Spleen (tissue), 11 donors: ENCODE measurements around the gene BANF1. TPM values are rescaled to one million over a fixed set of nuclear protein-coding genes. Genes with fewer than 3 reads are reported as not detected.

Source experiments
- DNase-seq: peaks from one replicate; pipeline ENCODE4 v3.0.0-alpha.2; 2020
- H3K27ac ChIP-seq, 8 donors: fragments of 200-600 bp; sonication (generic) in 7 of 8; 1 replicate in 4 of 8; 2 replicates in 4 of 8; pipeline versions ENCODE4 v1.5.0 to v1.8.0; 2016 to 2021; ENCODE audit warnings: inconsistent platforms in 4 of 8, mild to moderate bottlenecking in 4 of 8, moderate library complexity in 1 of 8
- H3K27me3 ChIP-seq, 7 donors: fragments of 200-600 bp; sonication (generic) in 6 of 7; replicated peaks in 1 of 7; 1 replicate in 4 of 7; 2 replicates in 3 of 7; pipeline versions ENCODE4 v1.5.0 to v1.8.0; 2016 to 2021; ENCODE audit warnings: inconsistent platforms in 3 of 7, mild to moderate bottlenecking in 1 of 7
- H3K36me3 ChIP-seq, 6 donors: fragments of 200-600 bp; sonication (generic) in 5 of 6; 1 replicate in 4 of 6; 2 replicates in 2 of 6; pipeline versions ENCODE4 v1.5.0 to v1.8.0; 2016 to 2021; ENCODE audit warnings: inconsistent platforms in 2 of 6
- H3K4me1 ChIP-seq, 6 donors: fragments of 200-600 bp; sonication (generic) in 5 of 6; 1 replicate in 3 of 6; 2 replicates in 3 of 6; pipeline versions ENCODE4 v1.5.0 to v1.8.0; 2016 to 2021; ENCODE audit warnings: inconsistent platforms in 3 of 6
- H3K4me3 ChIP-seq, 8 donors: fragments of 200-600 bp; sonication (generic) in 7 of 8; 1 replicate in 4 of 8; 2 replicates in 4 of 8; pipeline versions ENCODE4 v1.5.0 to v1.8.0; 2016 to 2021; ENCODE audit warnings: inconsistent platforms in 4 of 8, mild to moderate bottlenecking in 4 of 8, moderate library complexity in 2 of 8
- H3K9me3 ChIP-seq, 8 donors: fragments of 200-600 bp; sonication (generic) in 7 of 8; 1 replicate in 4 of 8; 2 replicates in 4 of 8; pipeline versions ENCODE4 v1.5.0 to v1.8.0; 2016 to 2021; ENCODE audit warnings: inconsistent platforms in 4 of 8
- POLR2A ChIP-seq, 3 donors: fragments of 450-650 bp; IDR thresholded peaks; one replicate each; pipeline ENCODE4 v1.5.1; 2017; ENCODE audit warnings: antibody characterized with exemption in 3 of 3, mild to moderate bottlenecking in 1 of 3
- POLR2AphosphoS5 ChIP-seq, 3 donors: sonication (generic); formaldehyde crosslinking; IDR thresholded peaks; one replicate each; pipeline ENCODE4 v1.5.1; 2017; ENCODE audit warnings: antibody characterized with exemption in 3 of 3
- WGBS, 5 donors: extraction: QIAGEN DNeasy Blood & Tissue Kit in 3 of 5; methylation state at CpG; one replicate each; pipeline versions ENCODE4 v1.1.5 to v1.1.7; 2013 to 2018; 5-methylcytosine and 5-hydroxymethylcytosine counted together
- intact Hi-C: fragments of 100-400 bp; cut with DNase I; formaldehyde crosslinking; loops from one replicate; pipeline ENCODE4 v1.15.0; 2023; ENCODE audit warnings: low total_unique reads
- polyA plus RNA-seq, 3 donors: library from polyadenylated mRNA; stranded (reverse); fragments of 200-250 nt; gene quantifications; one replicate each; pipeline ENCODE4 v1.2.1, GENCODE V29; 2013
- total RNA-seq, 7 donors: library from RNA; depleted of rRNA in 3 of 7; stranded (reverse); fragments of >200 nt in 3 of 7; fragmentation: NEBNext Ultra II Directional in 4 of 7; extraction: Animal tissue kit (Norgen Biotek cat#: 25700) in 4 of 7; gene quantifications; one replicate each; pipeline versions ENCODE4 v1.1.0 to v1.2.1, GENCODE V29; 2016 to 2021
- TF ChIP-seq, protein P1 (sequence below), 11 experiments: fragments of 200-600 bp in 7 of 11; fragments of 450-650 bp in 4 of 11; sonication (generic) in 4 of 11; IDR thresholded peaks in 8 of 11; conservative IDR thresholded peaks in 3 of 11; 1 replicate in 7 of 11; 2 replicates in 4 of 11; pipeline versions ENCODE4 v1.4.0 to v1.8.0; 2016 to 2021; ENCODE audit warnings: antibody characterized with exemption in 11 of 11, inconsistent platforms in 4 of 11, mild to moderate bottlenecking in 1 of 11
- donor health status: healthy with polysubstance abuse.
- donor health status: DM: no; HTN: no; CAD: no; lungs with moderate emphysema.
- donor health status: DM: no; HTN: no; CAD: no.
- donor health status: Bipolar disorder and iron deficiency.
- donor health status: healthy.
- donor health status: DM: no; HTN: no; CAD: no.
- donor health status: DM: yes; HTN: yes; CAD: no.

Gene BANF1
- total and polyA plus RNA-seq, 10 donors: 50.5 to 219 (median 109) TPM

DNA sequence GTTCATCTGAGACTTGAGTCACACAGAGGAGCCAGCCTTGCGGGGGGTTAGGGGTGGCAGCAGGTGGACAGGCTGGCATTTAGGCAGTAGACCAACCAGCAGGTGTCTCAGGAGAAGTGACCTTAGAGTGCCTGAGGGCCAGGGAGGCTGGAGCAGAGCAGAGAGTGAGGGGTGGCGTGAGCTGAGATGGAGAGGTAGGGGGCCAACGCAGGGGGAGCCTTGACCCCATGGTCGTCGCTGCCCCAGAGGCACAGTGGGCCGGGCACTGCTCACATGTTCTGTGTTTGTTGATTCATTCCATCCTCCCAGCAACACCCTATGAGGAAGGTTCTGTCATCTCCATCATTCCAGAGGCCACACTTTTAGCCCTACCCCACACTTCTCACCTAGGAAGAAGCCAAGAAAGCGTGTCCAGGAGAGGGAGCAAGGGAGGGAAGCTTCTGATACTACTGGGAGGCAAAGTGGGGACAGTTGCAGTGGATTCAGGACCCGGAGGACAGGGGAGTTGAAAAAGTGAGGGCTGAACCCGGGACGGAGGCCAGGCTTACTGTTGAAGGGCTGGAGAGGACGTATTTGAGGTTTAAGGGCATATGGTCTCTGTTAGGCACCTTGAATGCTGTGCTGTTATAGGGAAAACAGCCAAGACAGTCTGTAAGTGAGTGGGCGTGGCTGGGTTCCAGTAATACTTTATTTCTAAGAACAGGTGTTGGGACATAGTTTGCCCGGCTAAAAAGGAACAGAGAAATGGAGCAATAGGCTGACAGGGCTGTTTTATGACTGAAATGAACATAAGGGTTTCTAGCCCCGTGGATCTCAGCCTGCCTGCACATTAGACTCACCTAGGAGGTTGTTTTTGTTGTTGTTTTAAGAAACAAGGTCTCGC, 33.5 kb upstream of the BANF1 start:
- peaks cover 2 to 45% (median 23%) of the 10 kb centered on the region in 6 donors for H3K4me1 ChIP-seq
- DNase-seq: no peak
- H3K27ac ChIP-seq: peak overlapping the region in 7 of 8 donors; percentile 22 to 88 (median 84)
- TF ChIP-seq POLR2AphosphoS5 (IDR thresholded peaks at IDR 0.05) (peak in 1 of 3 donors; percentile 50), POLR2A (IDR thresholded peaks at IDR 0.05) (no peak)
- TF ChIP-seq, protein P1, sequence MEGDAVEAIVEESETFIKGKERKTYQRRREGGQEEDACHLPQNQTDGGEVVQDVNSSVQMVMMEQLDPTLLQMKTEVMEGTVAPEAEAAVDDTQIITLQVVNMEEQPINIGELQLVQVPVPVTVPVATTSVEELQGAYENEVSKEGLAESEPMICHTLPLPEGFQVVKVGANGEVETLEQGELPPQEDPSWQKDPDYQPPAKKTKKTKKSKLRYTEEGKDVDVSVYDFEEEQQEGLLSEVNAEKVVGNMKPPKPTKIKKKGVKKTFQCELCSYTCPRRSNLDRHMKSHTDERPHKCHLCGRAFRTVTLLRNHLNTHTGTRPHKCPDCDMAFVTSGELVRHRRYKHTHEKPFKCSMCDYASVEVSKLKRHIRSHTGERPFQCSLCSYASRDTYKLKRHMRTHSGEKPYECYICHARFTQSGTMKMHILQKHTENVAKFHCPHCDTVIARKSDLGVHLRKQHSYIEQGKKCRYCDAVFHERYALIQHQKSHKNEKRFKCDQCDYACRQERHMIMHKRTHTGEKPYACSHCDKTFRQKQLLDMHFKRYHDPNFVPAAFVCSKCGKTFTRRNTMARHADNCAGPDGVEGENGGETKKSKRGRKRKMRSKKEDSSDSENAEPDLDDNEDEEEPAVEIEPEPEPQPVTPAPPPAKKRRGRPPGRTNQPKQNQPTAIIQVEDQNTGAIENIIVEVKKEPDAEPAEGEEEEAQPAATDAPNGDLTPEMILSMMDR (IDR thresholded peaks at IDR 0.05 in 8 of 11, conservative IDR thresholded peaks at IDR 0.05 in 3 of 11): no peak
- WGBS, 5 donors: 77 to 93% (median 80%) methylated on average over 15 of the region's 15 CpGs
- H3K27me3 ChIP-seq: no peaks in the 10 kb centered on the region
- peaks cover 7 to 91% (median 73%) of the 10 kb centered on the region in 6 donors for H3K36me3 ChIP-seq
- no peaks in the 10 kb centered on the region for H3K9me3 ChIP-seq
- intact Hi-C loops: no loop called here
- H3K4me3 ChIP-seq: no peak overlapping the region

DNA sequence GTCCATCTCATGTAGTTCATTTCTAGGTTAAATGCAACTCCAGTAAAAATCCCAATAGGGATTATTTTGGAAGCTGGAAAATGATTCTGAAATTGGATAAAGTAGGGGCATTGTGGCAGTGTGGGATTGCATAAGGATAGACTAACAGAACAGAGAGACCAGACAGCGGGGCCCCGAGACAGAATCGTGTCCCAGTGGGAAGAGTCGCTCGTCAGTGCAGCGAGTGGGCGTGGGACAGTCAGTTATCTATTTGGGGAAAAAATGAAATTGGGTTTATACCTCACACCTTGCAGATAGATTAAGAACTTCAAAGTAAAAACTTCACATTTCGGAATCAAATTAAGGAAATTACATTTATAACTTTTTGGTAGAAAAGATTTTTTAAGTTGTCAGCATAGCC, 30.2 kb upstream of the BANF1 start:
- TF ChIP-seq POLR2AphosphoS5 (IDR thresholded peaks at IDR 0.05): no peak
- TF ChIP-seq, protein P1 (IDR thresholded peaks at IDR 0.05 in 8 of 11, conservative IDR thresholded peaks at IDR 0.05 in 3 of 11): no peak
- TF ChIP-seq POLR2A (IDR thresholded peaks at IDR 0.05): no peak
- Histone ChIP-seq H3K9me3 (no peaks in the 10 kb centered on the region), H3K36me3 (peaks cover 0 to 86% (median 56%) of the 10 kb centered on the region in 6 donors), H3K27ac (no peak overlapping the region), H3K27me3 (no peaks in the 10 kb centered on the region), H3K4me3 (no peak overlapping the region), H3K4me1 (peaks cover 0 to 30% (median 12%) of the 10 kb centered on the region in 6 donors)
- DNase-seq: no peak
- intact Hi-C loops: no loop called here
- WGBS, 5 donors: 95 to 98% (median 96%) methylated on average over 8 of the region's 8 CpGs

DNA sequence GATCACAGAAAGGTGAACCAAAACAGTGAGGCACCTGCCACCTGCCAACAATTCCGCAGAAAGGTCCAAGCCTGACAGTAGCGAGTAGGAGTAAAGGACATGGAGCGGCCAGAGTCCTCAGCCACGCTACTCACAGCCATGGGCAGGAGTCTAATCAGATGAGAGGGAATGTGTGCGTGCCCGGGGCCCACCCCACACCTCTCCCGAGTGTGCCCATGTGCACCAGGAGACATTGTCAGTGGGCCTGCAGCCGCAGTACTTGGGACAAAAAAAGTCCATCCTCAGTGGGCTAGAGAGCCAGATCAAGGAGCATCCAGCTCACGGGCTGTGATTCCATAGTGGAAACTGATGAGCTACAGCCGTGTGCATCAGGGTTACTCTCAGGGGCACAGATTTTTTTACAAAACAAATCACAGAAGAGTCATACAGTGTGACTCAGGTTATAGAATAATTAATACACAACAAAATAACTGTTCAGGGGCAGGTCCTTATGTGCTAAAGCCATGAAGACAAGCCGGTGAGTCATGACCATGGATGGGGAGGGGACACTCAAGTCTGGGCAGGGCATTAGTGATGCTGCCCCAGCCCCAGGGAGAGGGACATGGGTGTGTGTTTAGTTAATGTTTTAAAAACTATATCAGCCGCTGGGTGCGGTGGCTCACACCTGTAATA, 28.7 kb upstream of the BANF1 start:
- no peaks in the 10 kb centered on the region for H3K27me3 ChIP-seq
- TF ChIP-seq, protein P1 (IDR thresholded peaks at IDR 0.05 in 8 of 11, conservative IDR thresholded peaks at IDR 0.05 in 3 of 11): no peak
- peak; percentile 27 to 64 (median 45) for TF ChIP-seq POLR2AphosphoS5 (IDR thresholded peaks at IDR 0.05)
- 92 to 97% (median 97%) methylated on average over 13 of the region's 13 CpGs for WGBS, 5 donors
- no peak overlapping the region for H3K4me3 ChIP-seq
- H3K36me3 ChIP-seq: peaks cover 0 to 86% (median 56%) of the 10 kb centered on the region in 6 donors
- H3K4me1 ChIP-seq: peaks cover 0 to 20% (median 9%) of the 10 kb centered on the region in 6 donors
- no peak for DNase-seq
- H3K27ac ChIP-seq: no peak overlapping the region
- H3K9me3 ChIP-seq: no peaks in the 10 kb centered on the region
- intact Hi-C loops: no loop called here

DNA sequence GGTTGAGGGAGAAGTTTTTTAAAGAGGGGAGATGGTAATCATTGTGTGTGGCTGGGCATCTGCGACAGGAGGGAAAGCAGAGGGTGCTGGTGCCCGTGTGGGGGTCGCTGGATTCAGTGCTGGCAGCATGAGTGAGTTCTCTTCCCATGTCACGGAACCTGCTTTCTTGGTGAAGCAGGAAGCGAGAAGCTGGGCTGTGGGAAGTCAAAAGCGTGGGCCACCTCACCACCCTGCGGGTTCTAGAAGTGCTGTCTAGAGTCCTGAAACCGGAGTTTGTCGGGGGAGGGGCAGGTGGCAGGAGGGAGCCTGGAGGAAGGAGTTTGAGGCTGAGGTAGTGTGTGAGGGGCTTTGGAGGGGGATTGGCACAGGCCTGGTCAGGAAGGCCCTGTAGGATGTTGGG, 26.5 kb upstream of the BANF1 start:
- Histone ChIP-seq H3K4me1 (peaks cover 0 to 12% (median 6%) of the 10 kb centered on the region in 6 donors), H3K36me3 (peaks cover 0 to 85% (median 50%) of the 10 kb centered on the region in 6 donors), H3K27me3 (no peaks in the 10 kb centered on the region), H3K4me3 (no peak overlapping the region), H3K9me3 (no peaks in the 10 kb centered on the region), H3K27ac (no peak overlapping the region)
- 94 to 98% (median 95%) methylated on average over 9 of the region's 9 CpGs for whole genome bisulfite sequencing, 5 donors
- intact Hi-C loops: no loop called here
- no peak for TF ChIP-seq POLR2AphosphoS5 (IDR thresholded peaks at IDR 0.05)
- TF ChIP-seq, protein P1 (IDR thresholded peaks at IDR 0.05 in 8 of 11, conservative IDR thresholded peaks at IDR 0.05 in 3 of 11): no peak
- TF ChIP-seq POLR2A (IDR thresholded peaks at IDR 0.05): no peak
- DNase-seq: no peak
